Ascending aorta (tissue), 2 donors: ENCODE measurements around the gene UNC5C. TPM values are rescaled to one million over a fixed set of nuclear protein-coding genes. Genes with fewer than 3 reads are reported as not detected.

Experiments
- DNase-seq, 2 donors: peaks; one replicate each; pipeline ENCODE4 v3.0.0-alpha.2; 2019; ENCODE audit warnings: low spot score in 2 of 2
- H3K27ac ChIP-seq, 2 donors: fragments of 200-600 bp; sonication (generic); one replicate each; pipeline ENCODE4 v1.5.1; 2016 to 2017; ENCODE audit warnings: mild to moderate bottlenecking in 1 of 2
- H3K27me3 ChIP-seq: fragments of 200-600 bp; sonication (generic); one replicate; pipeline ENCODE4 v1.5.1; 2017
- H3K36me3 ChIP-seq, 2 donors: fragments of 200-600 bp; sonication (generic); one replicate each; pipeline ENCODE4 v1.5.1; 2016
- H3K4me1 ChIP-seq, 2 donors: fragments of 200-600 bp; sonication (generic); one replicate each; pipeline ENCODE4 v1.5.1; 2016 to 2017; ENCODE audit warnings: mild to moderate bottlenecking in 1 of 2
- H3K4me3 ChIP-seq, 2 donors: fragments of 200-600 bp; sonication (generic); one replicate each; pipeline ENCODE4 v1.5.1; 2016 to 2017; ENCODE audit warnings: mild to moderate bottlenecking in 1 of 2
- H3K9me3 ChIP-seq, 2 donors: fragments of 200-600 bp; sonication (generic); one replicate each; pipeline ENCODE4 v1.5.1; 2016
- CTCF ChIP-seq, 3 experiments: fragments of 200-600 bp in 2 of 3; fragments of 450-650 bp in 1 of 3; sonication (generic) in 2 of 3; IDR thresholded peaks; one replicate each; pipeline ENCODE4 v1.5.1; 2016 to 2019; ENCODE audit warnings: antibody characterized with exemption in 3 of 3, mild to moderate bottlenecking in 1 of 3, moderate library complexity in 1 of 3
- intact Hi-C: fragments of 100-400 bp; cut with DNase I; formaldehyde crosslinking; loops from one replicate; pipeline ENCODE4 v1.15.1; 2023
- total RNA-seq: library from RNA; depleted of rRNA; stranded (reverse); fragments of >200 nt; gene quantifications from one replicate; pipeline ENCODE4 v1.1.0, GENCODE V29; 2016

Gene UNC5C
- total RNA-seq, 1 donor from 2014 or later: 13.3 TPM

GRCh38 chr4:95360906-95361695 lies 187.7 kb downstream of the UNC5C start:
- Histone ChIP-seq H3K27ac (no peak overlapping the region), H3K4me1 (peaks cover 0 to 9% of the 10 kb centered on the region in 2 donors), H3K36me3 (no peaks in the 10 kb centered on the region), H3K27me3 (no peaks in the 10 kb centered on the region), H3K9me3 (no peaks in the 10 kb centered on the region), H3K4me3 (no peak overlapping the region)
- intact Hi-C loops: no loop called here
- no peak for DNase-seq
- no peak for TF ChIP-seq CTCF (IDR thresholded peaks at IDR 0.05)

GRCh38 chr4:95360256-95360903 lies 188.4 kb downstream of the UNC5C start:
- H3K9me3 ChIP-seq: no peaks in the 10 kb centered on the region
- no peaks in the 10 kb centered on the region for H3K36me3 ChIP-seq
- H3K4me3 ChIP-seq: no peak overlapping the region
- H3K27me3 ChIP-seq: no peaks in the 10 kb centered on the region
- peaks cover 0 to 9% of the 10 kb centered on the region in 2 donors for H3K4me1 ChIP-seq
- intact Hi-C loops: no loop called here
- no peak for DNase-seq
- H3K27ac ChIP-seq: no peak overlapping the region
- no peak for TF ChIP-seq CTCF (IDR thresholded peaks at IDR 0.05)

- intact Hi-C loops: no loop called here
- H3K4me1 ChIP-seq: peaks cover 0 to 4% of the 10 kb centered on the region in 2 donors
- H3K9me3 ChIP-seq: no peaks in the 10 kb centered on the region
- DNase-seq: no peak
- no peak overlapping the region for H3K27ac ChIP-seq
- H3K27me3 ChIP-seq: no peaks in the 10 kb centered on the region
- no peak for TF ChIP-seq CTCF (IDR thresholded peaks at IDR 0.05)
- no peaks in the 10 kb centered on the region for H3K36me3 ChIP-seq
- H3K4me3 ChIP-seq: no peak overlapping the region
Measured at GRCh38 chr4:95358421-95358820, 190.4 kb downstream of the UNC5C start.

GRCh38 chr4:95355021-95355420 lies 193.8 kb downstream of the UNC5C start:
- H3K4me3 ChIP-seq: no peak overlapping the region

GRCh38 chr4:95348418-95348817 lies 200.4 kb downstream of the UNC5C start:
- H3K9me3 ChIP-seq: peaks cover 0 to 12% of the 10 kb centered on the region in 2 donors
- DNase-seq: no peak
- no peaks in the 10 kb centered on the region for H3K36me3 ChIP-seq
- H3K27me3 ChIP-seq: no peaks in the 10 kb centered on the region
- H3K27ac ChIP-seq: no peak overlapping the region
- H3K4me3 ChIP-seq: no peak overlapping the region
- intact Hi-C loops: no loop called here
- no peaks in the 10 kb centered on the region for H3K4me1 ChIP-seq
- no peak for TF ChIP-seq CTCF (IDR thresholded peaks at IDR 0.05)

More at GRCh38 chr4:95355021-95355420, 193.8 kb downstream of the UNC5C start:
- H3K27ac ChIP-seq: no peak overlapping the region
- intact Hi-C loops: no loop called here
- H3K9me3 ChIP-seq: no peaks in the 10 kb centered on the region
- H3K4me1 ChIP-seq: no peaks in the 10 kb centered on the region
- no peak for DNase-seq
- TF ChIP-seq CTCF (IDR thresholded peaks at IDR 0.05): no peak
- no peaks in the 10 kb centered on the region for H3K27me3 ChIP-seq
- no peaks in the 10 kb centered on the region for H3K36me3 ChIP-seq
